HK-2 (cell line): Measurements from ENCODE around the gene CBLN3.
"Not testable (repeated sequence)": the region's sequence is repeated elsewhere in the genome, so short reads cannot be mapped to it uniquely, and the experiment has no call there.

Source experiments
- DNase-seq: peaks from one replicate; pipeline ENCODE4 v3.0.0-alpha.2; 2018; ENCODE audit not compliant: unreplicated experiment

Gene CBLN3

GRCh38 chr14:24429395-24430142, at the start of gene CBLN3, which contains the start of gene KHNYN:
CBLN3 (minus strand) TSS chr14:24429668; CDS start chr14:24429054, 614 bp downstream.
KHNYN (plus strand) TSS chr14:24429954; CDS start chr14:24430731, 777 bp downstream.
- peak; percentile 86 for DNase-seq

- DNase-seq, result no peak
Observed at GRCh38 chr14:24475261-24475660, 45.8 kb upstream of the CBLN3 start.

GRCh38 chr14:24473211-24473610, 43.7 kb upstream of the CBLN3 start:
- DNase-seq, result no peak

- DNase-seq, result not testable (repeated sequence)
Observed at GRCh38 chr14:24470450-24470849, 41.0 kb upstream of the CBLN3 start.

DNA sequence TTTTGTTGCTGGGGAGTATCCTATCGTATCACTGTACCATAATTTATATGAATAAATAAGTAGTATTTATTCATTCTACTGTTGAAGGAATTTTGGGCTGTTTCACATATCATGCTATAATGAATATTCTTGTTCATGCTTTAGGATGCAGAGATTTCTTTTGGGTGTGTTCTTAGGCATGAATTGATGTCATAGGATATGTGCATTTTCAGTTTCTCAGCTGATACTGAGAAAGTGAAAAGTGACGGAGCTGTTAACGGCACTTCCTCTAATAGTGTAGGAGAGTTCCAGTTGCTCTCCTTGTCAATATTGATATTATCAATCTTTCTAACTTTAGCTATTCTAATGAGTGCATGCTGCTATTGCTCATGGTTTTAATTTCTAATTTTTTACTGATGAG, 36.3 kb upstream of the CBLN3 start:
- DNase-seq, result no peak

GRCh38 chr14:24465368-24465767, 35.9 kb upstream of the CBLN3 start:
- DNase-seq, result no peak

GRCh38 chr14:24463884-24464785, 34.7 kb upstream of the CBLN3 start:
- no peak for DNase-seq

GRCh38 chr14:24463017-24463883, 33.8 kb upstream of the CBLN3 start:
- DNase-seq, result no peak

DNA sequence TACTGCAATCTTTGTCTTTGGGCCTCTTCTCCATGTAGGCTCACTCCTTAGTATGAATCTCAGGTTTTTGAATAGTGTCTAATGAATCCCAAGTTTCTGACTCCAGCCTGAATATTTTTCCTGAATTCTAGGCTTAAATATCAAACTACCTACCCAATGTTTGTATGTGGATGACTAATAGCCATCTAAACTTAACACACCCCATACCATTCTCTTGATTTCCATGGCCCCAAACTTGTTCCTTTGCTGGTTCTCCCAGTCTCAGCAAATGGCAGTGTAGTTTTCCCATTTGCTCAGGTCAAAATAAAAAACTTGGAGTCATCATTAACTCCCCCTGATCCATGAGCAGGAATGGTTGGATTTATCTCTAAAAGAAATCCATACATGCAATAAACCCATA, 31.9 kb upstream of the CBLN3 start:
- DNase-seq, result no peak

GRCh38 chr14:24459331-24459730, 29.9 kb upstream of the CBLN3 start:
- DNase-seq, result no peak

- DNase-seq, result no peak
Observed at GRCh38 chr14:24458736-24459135, 29.3 kb upstream of the CBLN3 start.

DNA sequence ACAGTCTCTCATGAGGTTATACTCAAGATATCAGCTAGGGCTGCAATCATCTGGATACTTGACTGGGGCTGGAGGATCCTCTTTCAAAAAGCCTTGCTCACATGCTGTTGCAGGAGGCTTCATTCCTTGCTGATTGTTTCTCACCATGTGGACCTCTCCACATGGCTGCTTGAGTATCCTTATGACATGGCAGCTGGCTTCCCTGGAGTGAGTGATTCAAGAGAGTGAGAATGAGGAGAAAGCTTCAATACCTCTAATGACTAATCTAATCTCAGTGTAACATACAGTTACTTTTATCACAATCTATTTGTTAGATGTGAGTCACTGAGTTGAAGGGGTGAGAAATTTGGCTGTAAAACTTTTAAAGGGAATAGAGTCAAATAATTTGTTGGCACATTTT, 27.5 kb upstream of the CBLN3 start:
- no peak for DNase-seq

DNA sequence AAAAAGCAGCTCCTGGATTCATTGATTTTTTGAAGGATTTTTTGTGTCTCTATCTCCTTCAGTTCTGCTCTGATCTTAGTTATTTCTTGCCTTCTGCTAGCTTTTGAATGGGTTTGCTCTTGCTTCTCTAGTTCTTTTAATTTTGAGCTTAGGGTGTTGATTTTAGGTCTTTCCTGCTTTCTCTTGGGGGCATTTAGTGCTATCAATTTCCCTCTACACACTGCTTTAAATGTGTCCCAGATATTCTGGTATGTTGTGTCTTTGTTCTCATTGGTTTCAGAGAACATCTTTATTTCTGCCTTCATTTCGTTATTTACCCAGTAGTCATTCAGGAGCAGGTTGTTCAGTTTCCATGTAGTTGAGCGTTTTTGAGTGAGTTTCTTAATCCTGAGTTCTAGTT, 21.4 kb upstream of the CBLN3 start:
- not testable (repeated sequence) for DNase-seq

DNA sequence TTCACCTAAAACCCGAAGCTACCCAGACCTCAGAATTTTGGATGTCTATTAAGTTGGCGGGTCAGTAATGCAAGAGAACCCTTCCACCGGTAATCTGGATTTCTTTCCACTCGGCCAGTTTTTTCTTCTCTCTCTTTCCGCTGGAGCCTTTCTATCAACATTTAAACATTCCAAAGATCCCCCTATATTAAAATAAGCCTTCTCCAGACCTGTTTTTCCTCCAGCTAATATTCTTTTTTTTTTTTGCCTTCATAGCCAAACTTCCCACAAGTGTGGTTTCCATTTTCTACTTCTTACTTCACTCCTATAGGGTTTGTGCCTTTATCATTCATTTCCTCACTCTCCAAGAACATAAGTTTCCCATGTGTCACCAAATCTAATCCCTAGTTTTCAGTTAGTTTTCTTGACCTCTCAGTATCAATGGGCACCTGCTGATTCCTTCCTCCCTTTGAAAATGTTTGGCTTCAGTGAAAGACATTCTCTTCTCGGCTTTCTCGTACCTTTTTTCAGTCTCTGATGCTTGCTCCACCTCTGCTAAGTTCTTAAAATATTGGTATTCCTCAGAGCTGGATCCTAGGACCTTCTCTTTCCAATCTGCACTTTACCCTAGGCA, 13.7 kb upstream of the CBLN3 start:
- DNase-seq, result no peak

DNA sequence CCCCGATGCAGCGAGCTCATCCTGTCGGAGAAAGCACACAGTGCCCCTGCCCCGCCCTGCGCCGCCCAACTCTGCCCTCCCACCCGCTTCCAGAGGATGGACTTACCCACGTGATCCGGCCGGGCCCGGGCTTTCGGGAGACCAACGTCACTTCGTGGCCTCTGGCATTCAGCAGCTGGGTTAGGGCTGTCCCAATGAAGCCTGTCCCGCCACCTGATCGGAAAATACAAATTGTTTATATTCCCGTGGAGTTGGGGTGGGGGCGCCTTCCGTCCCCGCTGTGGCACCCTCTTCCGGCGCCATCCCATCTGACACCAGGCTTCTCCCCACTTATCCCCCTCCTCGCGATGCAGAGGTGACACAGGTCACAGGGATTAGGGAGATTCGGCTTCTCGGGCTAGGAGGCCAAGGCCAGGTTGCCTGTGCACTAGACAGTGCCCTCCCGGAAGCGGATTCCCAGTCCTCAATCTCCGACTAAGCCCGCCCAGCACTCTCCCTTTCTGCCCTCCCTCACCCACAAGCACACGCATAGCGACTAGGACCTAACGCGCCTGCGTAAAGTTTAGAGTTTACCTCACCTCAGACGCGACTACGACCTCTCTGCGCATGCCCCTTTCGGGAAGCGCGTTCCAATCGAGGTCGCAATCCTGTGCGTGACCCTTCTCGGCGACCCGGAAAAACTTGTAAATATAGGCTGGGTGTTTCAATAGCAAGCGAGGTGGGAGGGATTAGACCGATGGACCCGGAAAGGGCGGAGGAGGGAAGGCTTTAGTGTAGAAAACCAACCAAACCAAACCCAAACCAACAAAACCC, 13.0 kb upstream of the CBLN3 start, which contains the start of gene SDR39U1:
TSS of gene SDR39U1 (minus strand) at position 537 of the 813 bp plus-strand sequence. CDS start at position 530, 7 bp downstream.
- peak; percentile 96 for DNase-seq

- DNase-seq, result no peak
Observed at GRCh38 chr14:24441904-24442239, 12.4 kb upstream of the CBLN3 start.

DNA sequence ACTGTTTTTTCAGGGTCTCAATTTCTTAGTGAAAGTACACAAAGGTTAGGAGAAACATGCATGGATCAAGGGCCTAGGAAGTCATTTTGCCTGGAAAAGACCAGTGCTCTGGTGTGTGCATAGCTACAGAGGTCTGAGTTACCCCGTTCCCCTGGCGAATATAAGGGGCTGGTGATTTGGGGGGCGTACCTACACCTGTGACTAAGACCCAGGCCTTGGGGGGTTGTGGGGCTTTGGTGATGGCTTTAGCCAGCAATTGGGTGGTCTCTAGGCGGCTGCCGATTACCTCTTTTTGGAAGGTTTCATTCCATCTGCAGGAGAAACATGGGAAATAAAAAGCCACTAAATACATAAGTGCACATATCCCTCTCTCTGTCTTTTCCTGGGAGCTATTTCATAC, 12.0 kb upstream of the CBLN3 start:
- no peak for DNase-seq

GRCh38 chr14:24440606-24441399, 11.3 kb upstream of the CBLN3 start:
- DNase-seq, result no peak

DNA sequence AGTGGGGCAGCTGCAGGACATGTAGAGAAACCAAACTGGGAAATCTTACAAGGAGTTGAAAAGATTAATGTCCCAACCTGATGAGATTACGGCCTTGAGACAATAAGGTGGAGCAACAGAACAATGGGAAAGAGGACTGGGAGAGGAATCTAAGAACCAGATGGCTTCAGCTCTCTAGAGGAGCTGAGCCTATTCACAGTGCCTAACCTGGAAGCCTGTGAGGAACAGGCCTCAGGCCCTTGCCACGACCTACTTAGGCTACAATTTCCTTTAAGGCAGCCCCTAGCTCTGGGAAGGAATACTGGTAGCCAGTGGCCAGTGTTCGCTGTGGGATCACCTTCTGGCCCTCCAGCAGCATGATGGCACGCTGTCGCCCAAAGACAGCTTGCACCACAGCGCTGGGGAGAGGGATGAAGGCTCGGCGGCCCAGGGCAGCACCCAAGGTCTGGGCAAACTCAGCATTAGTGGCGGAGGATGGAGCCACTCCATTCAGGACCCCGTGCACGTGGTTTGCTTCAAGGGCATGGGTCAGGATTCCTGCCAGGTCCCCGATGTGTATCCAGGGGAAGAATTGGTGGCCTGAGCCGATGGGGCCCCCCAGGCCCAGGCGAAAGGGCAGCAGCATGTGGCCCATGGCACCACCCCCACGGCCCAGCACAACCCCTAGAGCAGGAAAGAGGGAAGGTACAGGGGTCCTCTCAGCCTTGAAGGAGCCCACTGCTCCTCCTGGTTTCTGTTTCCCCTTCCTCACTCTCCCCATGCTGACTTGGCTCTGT, 10.6 kb upstream of the CBLN3 start:
- DNase-seq, result no peak
